H1 (cell line): Measurements from ENCODE around the gene SESN1. TPM values are rescaled to one million over a fixed set of nuclear protein-coding genes. Genes with fewer than 3 reads are reported as not detected.
A peak's percentile ranks its signal among the peaks of the same experiment; 100 is the strongest.

Source experiments
- CTCF ChIA-PET: fragments of 300-600 bp; sonication (Branson Sonifier 250); formaldehyde crosslinking; loops from one replicate; lab custom pipeline; 2021; ENCODE audit not compliant: partially characterized antibody; lab: Charles Lee
- POLR2A ChIA-PET: fragments of 300-600 bp; sonication (Branson Sonifier 250); formaldehyde crosslinking; loops from one replicate; lab custom pipeline; 2021; ENCODE audit warnings: inconsistent platforms; ENCODE audit not compliant: partially characterized antibody; lab: Charles Lee
- DNase-seq, 2 experiments: peaks; one replicate each; pipeline versions ENCODE4 v3.0.0 to v3.0.0-alpha.2; 2010 to 2022; ENCODE audit warnings: low spot score in 2 of 2, low read depth in 1 of 2, mixed read lengths in 1 of 2
- FAIRE-seq: peaks from 2 replicates; lab custom pipeline; 2011; peaks lifted over from hg19 to GRCh38; lab: Jason Lieb, UNC
- H2AFZ ChIP-seq: 2 replicates; pipeline ENCODE4 v1.8.1; 2012; ENCODE audit warnings: low read length, inconsistent platforms
- H2AK5ac ChIP-seq: 2 replicates; pipeline ENCODE4 v1.6.1; 2013; ENCODE audit warnings: low read depth, low read length
- H2BK120ac ChIP-seq: replicated peaks from 2 replicates; pipeline ENCODE3; 2013; ENCODE audit warnings: low read depth, low read length, inconsistent platforms
- H2BK12ac ChIP-seq: 2 replicates; pipeline ENCODE4 v1.6.1; 2013; ENCODE audit warnings: low read depth, low read length
- H2BK15ac ChIP-seq: 2 replicates; pipeline ENCODE4 v1.6.1; 2013; ENCODE audit warnings: low read length
- H2BK20ac ChIP-seq: 2 replicates; pipeline ENCODE4 v1.6.1; 2013; ENCODE audit warnings: low read length
- H2BK5ac ChIP-seq: 2 replicates; pipeline ENCODE4 v1.6.1; 2013; ENCODE audit warnings: low read depth, low read length
- H3K14ac ChIP-seq: 2 replicates; pipeline ENCODE4 v1.6.1; 2013; ENCODE audit warnings: inconsistent platforms; ENCODE audit not compliant: insufficient read length
- H3K18ac ChIP-seq: 2 replicates; pipeline ENCODE4 v1.6.1; 2013; ENCODE audit warnings: low read length; ENCODE audit errors: extremely low read depth
- H3K23ac ChIP-seq: 2 replicates; pipeline ENCODE4 v1.6.1; 2013; ENCODE audit warnings: inconsistent platforms; ENCODE audit not compliant: insufficient read length
- H3K23me2 ChIP-seq: 2 replicates; pipeline ENCODE4 v1.6.1; 2013; ENCODE audit warnings: low read depth, low read length
- H3K27ac ChIP-seq: 2 replicates; pipeline ENCODE4 v1.6.1; 2011; ENCODE audit warnings: low read depth, low read length, inconsistent platforms
- H3K27me3 ChIP-seq, 4 experiments: replicated peaks in 1 of 4; 1 replicate in 1 of 4; 2 replicates in 3 of 4; pipeline versions ENCODE4 v1.6.1 to v1.8.1; 2011 to 2013; ENCODE audit warnings: low read length in 3 of 4, mild to moderate bottlenecking in 3 of 4, inconsistent platforms in 2 of 4, mixed read lengths in 2 of 4, moderate library complexity in 1 of 4; ENCODE audit not compliant: control insufficient read depth in 3 of 4, insufficient read depth in 3 of 4; ENCODE audit errors: extremely low read depth in 1 of 4
- H3K36me3 ChIP-seq, 4 experiments: 2 replicates each; pipeline versions ENCODE4 v1.6.1 to v1.8.1; 2011 to 2013; ENCODE audit warnings: mild to moderate bottlenecking in 4 of 4, low read length in 3 of 4, moderate library complexity in 2 of 4, control low read depth in 1 of 4, inconsistent platforms in 1 of 4; ENCODE audit not compliant: insufficient read depth in 4 of 4, control insufficient read depth in 2 of 4
- H3K4ac ChIP-seq: replicated peaks from 2 replicates; pipeline ENCODE3; 2013; ENCODE audit warnings: low read length, low read depth, mixed read lengths, inconsistent platforms; ENCODE audit not compliant: insufficient read length
- H3K4me1 ChIP-seq, 4 experiments: replicated peaks in 1 of 4; 1 replicate in 1 of 4; 2 replicates in 3 of 4; pipeline versions ENCODE4 v1.6.1 to v1.8.1; 2011 to 2013; ENCODE audit warnings: low read length in 3 of 4, inconsistent platforms in 2 of 4, mixed read lengths in 1 of 4; ENCODE audit not compliant: insufficient read depth in 4 of 4, control insufficient read depth in 3 of 4
- H3K4me2 ChIP-seq, 2 experiments: 2 replicates each; pipeline versions ENCODE4 v1.6.1 to v1.8.1; 2011 to 2013; ENCODE audit warnings: low read depth in 2 of 2, low read length in 2 of 2, control low read depth in 1 of 2, inconsistent platforms in 1 of 2, mild to moderate bottlenecking in 1 of 2; ENCODE audit not compliant: insufficient read depth in 1 of 2
- H3K4me3 ChIP-seq, 4 experiments: fragments of 200-600, 300-600 bp in 1 of 4; sonication (generic), shearing (Covaris generic), sonication (Bioruptor Twin) in 1 of 4; 2 replicates each; pipeline versions ENCODE4 v1.5.1 to v1.8.1; 2011 to 2016; ENCODE audit warnings: low read length in 4 of 4, low read depth in 3 of 4, control low read depth in 2 of 4, inconsistent platforms in 2 of 4, mild to moderate bottlenecking in 2 of 4, mixed read lengths in 1 of 4, moderate library complexity in 1 of 4; ENCODE audit not compliant: insufficient read depth in 2 of 4; ENCODE audit errors: extremely low read depth in 1 of 4
- H3K56ac ChIP-seq: replicated peaks from 2 replicates; pipeline ENCODE3; 2013; ENCODE audit warnings: low read depth, mild to moderate bottlenecking, mixed read lengths, low read length, inconsistent platforms; ENCODE audit not compliant: insufficient read length
- H3K79me1 ChIP-seq: 2 replicates; pipeline ENCODE4 v1.6.1; 2013; ENCODE audit warnings: low read depth, low read length, control low read depth
- H3K79me2 ChIP-seq, 2 experiments: 2 replicates each; pipeline versions ENCODE4 v1.6.1 to v1.8.1; 2012 to 2013; ENCODE audit warnings: low read length in 2 of 2, mild to moderate bottlenecking in 2 of 2, inconsistent platforms in 1 of 2; ENCODE audit not compliant: insufficient read depth in 2 of 2, control insufficient read depth in 1 of 2
- H3K9ac ChIP-seq, 4 experiments: replicated peaks in 1 of 4; 1 replicate in 1 of 4; 2 replicates in 3 of 4; pipeline versions ENCODE4 v1.6.1 to v1.8.1; 2011 to 2013; ENCODE audit warnings: low read depth in 3 of 4, low read length in 3 of 4, control low read depth in 2 of 4, mild to moderate bottlenecking in 2 of 4, moderate library complexity in 2 of 4, inconsistent platforms in 1 of 4; ENCODE audit errors: extremely low read depth in 1 of 4
- H3K9me3 ChIP-seq, 2 experiments: 2 replicates each; pipeline versions ENCODE4 v1.6.1 to v1.8.1; 2012 to 2013; ENCODE audit warnings: mild to moderate bottlenecking in 2 of 2, moderate library complexity in 2 of 2, control low read depth in 1 of 2, inconsistent platforms in 1 of 2, low read depth in 1 of 2, low read length in 1 of 2, mixed read lengths in 1 of 2; ENCODE audit not compliant: insufficient read depth in 2 of 2
- H4K20me1 ChIP-seq, 2 experiments: replicated peaks in 1 of 2; 2 replicates each; pipeline versions ENCODE3 to v1.8.1; 2011 to 2013; ENCODE audit warnings: inconsistent platforms in 2 of 2, low read length in 2 of 2, mild to moderate bottlenecking in 1 of 2; ENCODE audit not compliant: insufficient read depth in 2 of 2, control insufficient read depth in 1 of 2
- H4K5ac ChIP-seq: 2 replicates; pipeline ENCODE4 v1.6.1; 2013; ENCODE audit warnings: low read length, low read depth, mixed read lengths, inconsistent platforms; ENCODE audit not compliant: insufficient read length
- H4K8ac ChIP-seq: 2 replicates; pipeline ENCODE4 v1.8.0; 2013; ENCODE audit warnings: mild to moderate bottlenecking, moderate library complexity, low read length, inconsistent platforms; ENCODE audit not compliant: insufficient read depth; ENCODE audit errors: extremely low read depth
- H4K91ac ChIP-seq: replicated peaks from 2 replicates; pipeline ENCODE3; 2013; ENCODE audit warnings: low read length, mixed read lengths, inconsistent platforms; ENCODE audit not compliant: insufficient read length
- ASH2L ChIP-seq: fragments of 200-600, 300-600 bp; sonication (generic); IDR thresholded peaks from one replicate; pipeline ENCODE4 v1.7.1; 2017; ENCODE audit warnings: low read length
- CBX5 ChIP-seq: fragments of 300-800, 300-1000 bp; sonication (generic); IDR thresholded peaks from 2 replicates; pipeline ENCODE4 v1.7.1; 2016; ENCODE audit warnings: antibody characterized with exemption, low read length, low read depth
- CBX8 ChIP-seq: fragments of 300-800, 300-1000 bp; sonication (generic); IDR thresholded peaks from 2 replicates; pipeline ENCODE4 v1.7.1; 2016; ENCODE audit warnings: low read depth, low read length, borderline replicate concordance
- CEBPB ChIP-seq: IDR thresholded peaks from 2 replicates; pipeline ENCODE4 v1.6.1; 2012; ENCODE audit warnings: low read depth, low read length
- HDAC2 ChIP-seq, 2 experiments: fragments of 300-600 bp in 1 of 2; sonication (generic) in 1 of 2; IDR thresholded peaks; 2 replicates each; pipeline ENCODE4 v1.6.1; 2011 to 2012; ENCODE audit warnings: low read depth in 2 of 2, low read length in 2 of 2, mild to moderate bottlenecking in 2 of 2, moderate library complexity in 2 of 2, borderline replicate concordance in 1 of 2, inconsistent platforms in 1 of 2
- NANOG ChIP-seq: IDR thresholded peaks from 2 replicates; pipeline ENCODE4 v1.6.1; 2011; ENCODE audit warnings: low read length, low read depth, mild to moderate bottlenecking, inconsistent platforms; ENCODE audit not compliant: insufficient read depth, poor library complexity, severe bottlenecking
- RNF2 ChIP-seq: fragments of 200-900, 300-1000 bp; sonication (generic); IDR thresholded peaks from 2 replicates; pipeline ENCODE4 v1.7.1; 2016; ENCODE audit warnings: borderline replicate concordance, low read depth, mild to moderate bottlenecking, antibody characterized with exemption, low read length; ENCODE audit not compliant: poor library complexity, severe bottlenecking; ENCODE audit errors: missing control alignments
- SP1 ChIP-seq: IDR thresholded peaks from 2 replicates; pipeline ENCODE4 v1.6.1; 2011; ENCODE audit warnings: low read depth, low read length
- SRF ChIP-seq: IDR thresholded peaks from 2 replicates; pipeline ENCODE4 v1.6.1; 2011; ENCODE audit warnings: mild to moderate bottlenecking, low read depth, low read length, moderate library complexity
- TBP ChIP-seq: IDR thresholded peaks from 2 replicates; pipeline ENCODE4 v1.6.1; 2011; ENCODE audit warnings: low read depth, low read length, improper control_type of control experiment
- WGBS, 2 experiments: shearing (Covaris generic) in 1 of 2; methylation state at CpG; one replicate each; pipeline versions ENCODE4 v1.1.6 to v1.1.7; 2013 to 2015; ENCODE audit warnings: low lambda C conversion rate in 2 of 2, mixed read lengths in 2 of 2, inconsistent platforms in 1 of 2, low coverage in 1 of 2, missing lambda C conversion rate in 1 of 2; ENCODE audit not compliant: insufficient replicate concordance in 2 of 2, insufficient coverage in 1 of 2, insufficient read length in 1 of 2; ENCODE audit errors: extremely low coverage in 1 of 2, missing lambda C conversion rate in 1 of 2; 5-methylcytosine and 5-hydroxymethylcytosine counted together
- polyA plus RNA-seq, 7 experiments: library from polyadenylated mRNA; depleted of rRNA in 3 of 7; stranded (reverse) in 5 of 7; unstranded in 2 of 7; fragments of >200 nt in 5 of 7; fragments of 200-250 nt in 2 of 7; gene quantifications; 1 replicate in 5 of 7; 2 replicates in 1 of 7; 4 replicates in 1 of 7; pipeline versions ENCODE4 v1.2.1 to v1.2.3, GENCODE V29; 2011 to 2013; ENCODE audit warnings: missing spikeins in 2 of 7, mixed read lengths in 2 of 7
- total RNA-seq: library from RNA; stranded (reverse); fragmentation: NEBNext Ultra II Directional; extraction: Animal tissue kit (Norgen Biotek cat#: 25700); gene quantifications from 2 replicates; pipeline ENCODE4 v1.2.1, GENCODE V29; 2021
- TF ChIP-seq, protein P1 (sequence below): IDR thresholded peaks from 2 replicates; pipeline ENCODE4 v1.6.1; 2011; ENCODE audit warnings: low read depth, mild to moderate bottlenecking, low read length; ENCODE audit not compliant: insufficient read depth

The SESN1 gene
- total and polyA plus RNA-seq, 2 of the 8 experiments (the other 6 are each of a cell fraction or from before 2014, with no cell fraction given): 12.8 to 15.6 TPM

DNA sequence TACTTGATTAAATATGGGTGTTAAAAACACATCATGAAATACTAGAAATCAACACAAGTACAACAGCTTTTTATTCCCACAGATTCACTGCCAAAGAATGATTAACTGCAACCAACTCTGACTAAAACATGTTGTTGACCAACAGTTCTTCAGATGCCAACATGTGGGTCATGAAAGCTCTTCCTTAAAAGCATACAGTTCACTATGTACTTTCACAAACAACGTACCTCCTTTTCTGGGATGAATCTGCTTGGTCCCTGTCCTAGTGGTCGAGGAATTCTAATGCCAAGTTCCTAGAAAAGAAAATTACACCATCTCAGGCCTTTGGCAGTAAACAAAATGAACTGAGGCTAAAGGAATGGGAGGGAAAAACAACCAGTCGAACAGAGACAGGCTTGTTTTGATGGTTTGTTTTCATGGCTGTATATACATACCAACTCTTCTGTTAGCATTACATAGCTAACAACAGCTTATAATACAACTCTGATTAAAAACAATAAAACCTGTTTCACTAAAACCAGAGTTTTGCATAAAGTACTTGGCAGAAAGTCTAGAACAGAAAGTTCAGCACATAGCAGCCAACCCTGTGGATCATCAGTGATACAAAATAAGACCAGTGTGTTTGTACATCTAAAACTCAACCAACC is 92.5 kb downstream of the SESN1 start:
- Histone ChIP-seq H2AFZ (no peak overlapping the region), H3K4ac (no peak overlapping the region), H3K18ac (no peak overlapping the region), H2BK120ac (no peak overlapping the region), H3K9me3 (no peaks in the 10 kb centered on the region), H3K79me2 (peaks cover 0 to 35% of the 10 kb centered on the region in 2 experiments; a peak in 2 of 4 replicates), H3K4me3 (no peak overlapping the region), H3K23ac (no peak overlapping the region), H2BK20ac (no peak overlapping the region), H2BK5ac (no peak overlapping the region), H3K9ac (no peak overlapping the region), H2AK5ac (no peak overlapping the region), H2BK12ac (no peak overlapping the region), H3K23me2 (no peaks in the 10 kb centered on the region), H2BK15ac (no peak overlapping the region), H3K27ac (no peak overlapping the region), H4K91ac (no peak overlapping the region), H4K8ac (no peak overlapping the region), H3K79me1 (no peaks in the 10 kb centered on the region), H3K27me3 (no peaks in the 10 kb centered on the region), H3K4me2 (no peak overlapping the region), H3K36me3 (peaks cover 2 to 23% (median 7%) of the 10 kb centered on the region in 4 experiments; a peak in 6 of 8 replicates), H4K5ac (no peak overlapping the region), H3K56ac (no peak overlapping the region), H3K4me1 (peaks cover 0 to 5% (median 0%) of the 10 kb centered on the region in 4 experiments; a peak in 1 of 7 replicates), H3K14ac (no peak overlapping the region), H4K20me1 (no peaks in the 10 kb centered on the region)
- ChIA-PET POLR2A (no interaction called here), CTCF (interaction anchor here (1.0 kb wide), 1 partner anchor 16 kb away, joined by 3 read pairs; no protein-coding TSS in a partner anchor)
- DNase-seq (no peak), FAIRE-seq (peak; percentile 52)
- WGBS, 2 experiments: 92% methylated on average over 3 of the region's 3 CpGs; no CpG with 5 or more reads in 1 of the 2 experiments
- TF ChIP-seq SRF (no peak), CBX8 (no peak), CBX5 (no peak), HDAC2 (IDR thresholded peaks at IDR 0.05; ENCODE audit: borderline replicate concordance in 1 of 2, low read depth in 2 of 2, low read length in 2 of 2) (no peak), NANOG (no peak), ASH2L (no peak), CEBPB (no peak), SP1 (no peak), TBP (no peak), RNF2 (no peak)
- TF ChIP-seq, protein P1, sequence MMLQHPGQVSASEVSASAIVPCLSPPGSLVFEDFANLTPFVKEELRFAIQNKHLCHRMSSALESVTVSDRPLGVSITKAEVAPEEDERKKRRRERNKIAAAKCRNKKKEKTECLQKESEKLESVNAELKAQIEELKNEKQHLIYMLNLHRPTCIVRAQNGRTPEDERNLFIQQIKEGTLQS: no peak
